SHP77 (cell line): ENCODE data around the gene COL16A1.
A peak's percentile ranks its signal among the peaks of the same experiment; 100 is the strongest.

ENCODE experiments used
- DNase-seq, 2 experiments: peaks; one replicate each; lab custom pipeline; 2025; lab: John Stamatoyannopoulos, UW

Gene COL16A1

DNA sequence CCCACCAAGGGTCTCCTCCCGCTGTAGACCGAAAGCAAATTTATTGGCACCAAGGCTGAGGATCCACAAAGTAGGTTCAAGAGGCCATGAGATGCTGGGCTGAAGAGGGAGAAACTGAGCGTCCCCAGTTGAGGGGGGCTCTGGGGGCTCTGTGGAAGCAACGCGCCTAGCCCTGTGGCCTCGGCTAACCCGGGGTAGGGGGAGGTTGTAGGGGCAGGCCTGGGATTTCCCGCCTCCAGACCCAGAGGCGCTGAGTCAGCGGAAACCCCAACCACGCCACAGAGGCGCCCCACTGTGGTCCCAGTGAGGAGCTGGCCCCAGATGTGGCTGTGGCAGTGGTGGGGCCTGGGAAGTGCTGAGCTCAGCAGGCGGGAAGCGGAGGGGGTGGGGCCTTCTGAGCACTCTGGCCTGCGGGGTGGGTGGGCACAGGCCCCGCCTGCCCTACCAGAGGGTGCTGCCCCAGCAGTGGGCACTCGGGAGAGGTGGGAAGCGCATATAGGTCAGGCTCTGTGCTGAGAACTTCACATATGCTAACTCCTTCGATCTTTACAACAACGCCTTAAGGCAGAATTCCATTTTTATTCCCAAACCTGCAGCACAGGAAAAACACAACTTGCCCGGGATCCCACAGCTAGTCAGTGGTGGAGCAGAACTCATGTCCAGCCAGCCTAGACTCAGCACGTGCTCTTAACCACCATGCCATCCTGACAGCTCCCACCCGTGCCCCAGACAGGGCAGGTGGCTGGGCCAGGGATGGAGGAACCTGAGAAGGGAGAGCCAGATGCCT, 1.5 kb upstream of the COL16A1 start:
- DNase-seq, result peak; percentile 51 to 59

DNA sequence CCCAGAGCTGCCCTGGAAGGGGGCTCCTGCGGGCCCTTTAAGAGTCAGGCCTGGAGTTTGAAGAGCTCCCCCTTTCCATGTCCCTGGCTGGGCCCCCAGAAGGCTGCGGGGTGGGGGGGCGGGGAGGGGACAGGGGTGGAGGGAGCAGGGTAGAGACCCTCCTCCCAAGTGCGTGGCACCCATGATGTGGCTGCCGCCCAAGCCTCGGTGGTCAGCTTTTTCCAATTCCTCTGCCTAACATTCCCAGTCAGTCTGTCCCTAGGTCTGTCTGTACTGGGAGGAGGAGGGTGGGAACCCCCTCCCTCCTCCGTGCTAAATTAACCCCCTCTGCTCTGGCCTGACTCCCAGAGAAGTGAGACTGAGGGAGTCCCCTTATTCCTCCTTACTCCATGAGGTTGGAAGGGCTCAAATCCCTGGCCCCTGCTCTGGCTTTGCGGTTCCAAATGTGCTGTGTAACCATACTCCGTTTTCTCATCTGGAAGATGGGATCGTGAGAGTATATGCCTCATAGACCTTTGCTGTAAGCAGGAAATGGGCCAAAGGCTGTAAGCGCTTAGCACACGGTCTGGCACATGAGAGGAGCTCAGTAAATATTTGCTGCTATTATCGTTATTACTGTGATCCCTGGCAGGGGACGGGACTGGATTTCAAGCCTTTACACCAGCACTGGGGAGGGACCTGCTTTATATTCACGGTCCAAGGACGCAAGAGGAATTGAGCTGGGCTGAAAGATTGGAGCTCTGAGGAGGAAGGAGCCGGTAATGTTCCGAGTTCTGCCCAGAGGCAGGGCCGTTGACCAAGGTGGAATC, 658 bp upstream of the COL16A1 start:
- peak; percentile 51 to 52 for DNase-seq

DNA sequence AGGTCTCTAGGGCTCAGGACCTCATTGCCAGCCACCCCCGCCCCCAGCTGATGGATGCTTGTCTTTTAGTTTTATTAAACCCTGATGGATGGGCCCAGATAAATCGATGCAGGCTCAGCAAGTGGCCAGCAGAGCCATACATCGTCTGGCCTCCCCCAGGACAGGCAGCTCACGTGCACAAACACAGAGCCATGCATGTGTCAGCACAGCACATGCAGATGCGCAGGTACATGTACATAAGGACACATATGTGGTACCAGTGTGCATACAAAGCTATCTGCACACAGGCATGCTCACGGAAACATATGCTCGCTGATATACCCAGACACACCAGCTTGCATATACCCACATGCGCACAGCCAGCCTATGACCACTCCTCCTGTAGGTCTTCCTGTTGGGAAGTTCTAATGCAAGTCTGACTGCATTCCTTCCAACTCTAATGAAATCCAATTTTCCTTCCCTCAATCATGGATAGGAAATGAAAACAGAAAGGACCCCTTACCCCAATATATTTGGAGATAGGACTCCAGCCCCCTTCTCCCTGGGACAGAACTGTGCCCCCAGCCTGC, 897 bp downstream of the COL16A1 start:
- no peak for DNase-seq

DNA sequence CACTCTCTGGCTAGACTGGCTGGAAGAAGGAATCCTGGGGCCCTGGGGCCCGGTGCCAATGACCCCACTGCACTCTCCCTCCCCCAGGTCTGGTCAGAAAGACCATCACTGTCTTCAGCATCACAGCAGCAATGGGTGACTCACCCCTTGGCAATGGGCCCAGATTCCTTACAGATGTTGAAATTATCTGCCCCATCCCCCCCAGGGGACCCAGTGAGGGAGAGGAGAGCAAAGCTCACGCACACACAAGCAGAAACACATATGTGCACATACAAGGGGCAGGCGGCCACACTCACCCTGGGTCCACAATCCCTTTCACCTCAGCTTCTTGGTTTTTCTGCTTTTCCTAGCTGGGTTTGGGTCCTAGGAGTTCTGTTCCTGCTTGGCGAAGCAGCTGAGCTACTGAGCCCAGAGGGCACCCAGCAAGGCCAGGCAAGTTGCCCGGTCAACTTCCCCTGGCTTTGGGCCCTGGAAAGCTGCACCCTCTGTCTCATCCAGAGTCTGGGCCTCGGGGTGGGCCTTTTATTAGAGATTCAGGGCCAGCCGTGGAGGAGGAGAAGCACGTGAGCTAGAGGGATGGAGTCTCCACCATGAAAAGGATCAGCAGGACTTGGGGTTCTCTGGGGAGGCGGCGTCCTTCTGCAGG, 2.6 kb downstream of the COL16A1 start:
- DNase-seq, result peak; percentile 77 to 80

DNA sequence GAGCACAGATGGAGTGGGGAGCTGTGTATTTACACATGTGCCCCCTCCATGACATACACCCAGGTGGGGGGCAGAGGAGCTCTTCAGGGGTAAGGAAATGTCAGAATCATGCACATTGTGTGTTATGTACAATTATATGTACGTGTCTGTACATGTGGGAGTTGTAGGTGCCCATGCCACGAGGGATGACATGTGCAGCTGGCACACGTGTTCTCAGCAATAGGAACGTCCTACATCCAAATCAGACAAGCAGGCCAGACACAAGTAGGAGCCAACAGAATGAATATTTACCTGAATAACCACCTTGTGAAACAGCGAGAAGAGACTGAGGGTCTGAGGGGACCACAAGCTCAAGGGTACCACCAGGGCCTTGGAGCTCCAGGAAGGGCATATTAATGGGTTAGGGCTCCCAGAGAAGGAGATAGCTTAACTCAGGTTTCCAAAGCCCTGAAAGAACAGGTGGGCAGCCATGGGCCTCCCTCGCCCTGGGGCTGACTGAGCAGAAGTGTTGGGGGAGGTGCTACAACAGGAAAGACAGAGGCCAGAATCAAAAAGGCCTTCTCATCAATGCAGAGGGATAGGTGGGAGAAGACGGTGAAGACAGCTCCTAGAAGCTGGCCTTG, 3.2 kb downstream of the COL16A1 start:
- DNase-seq, result peak; percentile 66 to 71

DNA sequence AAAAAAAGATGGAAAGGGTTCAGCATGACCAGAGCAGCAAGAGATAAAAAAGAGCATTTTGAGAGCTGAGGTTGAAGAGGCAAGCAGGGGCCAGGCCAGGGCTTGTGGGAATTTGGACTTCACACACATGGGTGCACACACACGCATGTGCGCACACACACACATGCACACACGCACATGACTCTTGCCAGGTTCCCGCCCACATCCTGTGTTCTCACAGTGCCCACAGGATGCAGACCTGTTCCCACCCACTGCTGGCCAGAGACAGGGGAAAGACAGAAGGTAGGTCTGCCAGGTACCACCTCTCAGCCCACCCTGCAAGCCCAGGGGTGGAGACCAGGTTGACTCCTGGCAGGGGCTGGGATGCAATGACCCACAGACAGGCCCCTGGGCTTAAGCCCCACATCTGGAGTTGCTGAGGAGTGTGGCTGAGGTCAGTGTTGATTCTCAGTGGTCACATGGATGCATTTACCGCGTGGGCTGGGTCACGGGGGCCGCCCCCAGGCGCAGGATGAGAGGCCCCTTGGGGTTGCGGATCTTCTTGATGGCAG, 4.4 kb downstream of the COL16A1 start:
- no peak for DNase-seq

DNA sequence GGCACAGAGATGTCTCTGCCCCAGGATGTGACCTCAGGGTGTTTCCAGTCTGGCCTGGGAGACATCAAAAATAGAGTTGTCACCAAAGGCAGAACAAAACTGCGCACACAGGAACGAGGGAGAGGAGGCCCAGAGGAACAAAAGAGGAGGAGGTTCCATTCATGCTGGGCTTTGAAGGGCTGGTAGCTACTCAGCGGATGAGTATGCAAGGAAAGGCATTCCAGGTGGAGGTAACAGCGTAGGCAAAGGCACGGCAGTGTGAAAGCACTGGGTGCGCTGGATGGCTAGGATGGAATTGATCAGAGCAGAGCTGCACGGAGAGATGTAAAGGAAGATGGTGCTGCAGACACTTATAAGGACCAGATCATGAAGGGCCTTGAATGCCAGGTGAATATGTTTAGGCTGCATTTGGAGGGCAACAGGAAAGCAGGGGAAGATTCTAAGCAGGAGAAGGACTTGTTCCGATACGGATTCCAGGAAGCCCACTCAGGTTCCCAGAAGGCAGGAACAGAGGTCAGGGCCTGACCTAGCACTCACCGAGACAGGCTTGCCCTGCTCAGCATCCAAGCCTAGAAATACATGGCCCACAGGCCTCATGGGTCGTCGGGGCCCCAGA, 6.3 kb downstream of the COL16A1 start:
- no peak for DNase-seq

DNA sequence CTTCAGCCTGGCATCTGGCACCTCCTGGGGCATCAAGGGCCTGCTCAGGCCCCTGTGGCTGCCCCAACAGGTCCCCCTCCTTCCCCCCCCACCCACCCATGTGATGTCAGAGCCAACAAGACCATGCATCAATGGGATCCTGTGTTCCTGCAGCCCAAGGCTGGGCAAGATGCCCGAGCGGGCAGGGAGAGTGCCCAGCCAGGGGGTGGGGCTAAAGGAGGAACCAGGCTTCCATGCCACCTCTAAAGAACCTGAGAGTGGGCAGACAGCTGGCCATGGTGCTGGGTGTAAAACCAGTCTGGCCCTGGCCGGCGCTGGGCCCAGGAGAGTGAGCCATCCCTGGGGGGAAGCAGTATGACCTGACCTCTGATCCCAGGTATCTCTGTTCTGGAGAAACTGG, 7.6 kb downstream of the COL16A1 start:
- DNase-seq, result no peak

DNA sequence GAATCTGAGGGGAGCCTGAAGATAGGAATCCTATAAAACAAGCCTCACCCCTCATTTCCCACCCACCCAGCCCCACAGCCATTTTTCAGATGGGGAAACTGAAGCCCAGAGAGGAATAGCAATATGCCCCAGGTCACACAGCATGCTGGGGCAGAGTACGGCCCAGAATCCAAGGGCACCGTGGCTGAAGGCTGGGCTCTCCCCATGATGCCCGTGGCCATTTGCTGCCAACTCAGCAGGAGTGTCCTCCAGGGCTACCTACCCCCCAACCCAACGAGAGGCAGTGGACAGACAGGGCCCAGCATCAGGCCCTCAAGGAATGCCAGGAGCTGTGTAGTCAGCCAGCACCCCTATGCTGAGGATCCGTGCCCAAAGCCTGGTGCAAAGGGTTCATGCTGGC, 8.5 kb downstream of the COL16A1 start:
- no peak for DNase-seq

DNA sequence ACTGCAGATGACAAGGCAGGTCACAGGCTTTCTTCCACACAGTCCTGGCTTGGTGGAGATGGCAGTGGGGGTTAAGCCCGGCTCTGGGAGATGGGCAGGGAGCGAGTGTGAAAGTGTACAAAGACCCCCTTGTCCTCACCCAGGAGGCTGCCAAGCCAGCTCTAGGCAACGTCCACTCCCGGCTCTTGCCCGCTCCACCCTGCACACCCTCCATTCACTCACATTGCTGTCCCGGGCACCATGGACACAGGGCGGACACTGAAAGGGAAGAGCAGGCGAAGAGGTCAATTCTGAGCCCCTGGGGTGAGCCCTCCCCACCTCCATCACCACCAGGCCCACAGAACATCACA, 8.9 kb downstream of the COL16A1 start:
- no peak for DNase-seq

DNA sequence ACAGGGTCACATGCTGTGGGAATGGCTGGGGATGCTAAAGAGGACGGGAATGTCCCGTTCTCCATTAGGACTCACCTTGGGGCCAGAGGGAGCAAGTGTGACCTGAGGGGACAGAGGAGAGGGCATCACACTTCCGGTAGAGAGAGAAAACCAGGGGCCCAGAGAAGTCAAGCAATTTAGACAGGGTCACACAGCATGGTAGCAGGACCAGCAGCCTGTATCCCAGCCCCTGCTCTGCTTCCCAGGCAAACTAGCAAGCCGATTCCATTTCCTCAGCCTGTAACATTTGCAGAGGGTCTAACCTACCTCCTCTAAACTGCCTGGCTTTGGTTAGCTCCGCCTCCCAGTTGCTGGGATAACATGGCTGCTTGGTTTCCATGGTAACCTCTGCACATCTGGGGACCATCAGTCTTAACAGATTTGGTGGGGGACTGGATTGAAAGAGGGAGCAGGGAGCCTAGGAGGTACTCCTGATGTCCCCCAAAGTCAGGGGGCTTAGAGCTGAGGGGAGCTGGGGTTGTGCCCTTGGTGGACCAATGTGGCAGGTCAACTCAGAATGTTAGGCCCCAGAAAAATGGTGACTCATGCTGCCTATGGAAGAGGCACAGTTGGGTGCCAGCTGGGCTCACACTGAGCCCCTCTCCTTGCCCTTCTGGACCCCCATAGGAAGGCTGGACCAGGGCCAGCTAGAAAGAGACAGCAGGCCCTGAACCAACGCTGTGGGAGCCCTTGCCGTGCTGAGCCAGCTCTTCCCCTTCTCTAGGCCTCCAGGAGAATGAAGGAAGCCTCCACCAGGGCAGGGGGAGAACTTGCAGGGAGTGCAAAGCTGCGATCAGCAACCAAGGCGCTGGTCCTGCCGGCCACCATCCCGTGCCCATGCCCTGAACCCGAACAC, 9.5 kb downstream of the COL16A1 start:
- DNase-seq, result no peak

DNA sequence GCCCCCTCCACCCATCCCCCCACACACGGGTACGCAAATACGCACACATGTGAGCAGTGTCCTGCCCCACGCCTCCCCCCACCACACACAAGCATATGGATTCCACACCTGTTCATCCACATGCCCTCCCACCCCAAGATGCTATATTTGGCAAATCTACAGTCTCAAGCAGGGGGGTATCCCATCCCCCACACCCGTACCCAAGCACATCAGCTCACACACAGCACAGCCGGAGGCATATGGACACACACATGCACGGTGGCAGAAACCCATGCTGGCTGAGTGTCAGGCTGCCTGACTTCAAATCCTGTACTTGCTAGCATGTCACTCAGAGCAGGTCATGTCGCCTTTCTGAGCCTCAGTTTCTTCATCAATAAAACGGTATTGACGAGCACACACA, 10.6 kb downstream of the COL16A1 start:
- DNase-seq, result no peak

DNA sequence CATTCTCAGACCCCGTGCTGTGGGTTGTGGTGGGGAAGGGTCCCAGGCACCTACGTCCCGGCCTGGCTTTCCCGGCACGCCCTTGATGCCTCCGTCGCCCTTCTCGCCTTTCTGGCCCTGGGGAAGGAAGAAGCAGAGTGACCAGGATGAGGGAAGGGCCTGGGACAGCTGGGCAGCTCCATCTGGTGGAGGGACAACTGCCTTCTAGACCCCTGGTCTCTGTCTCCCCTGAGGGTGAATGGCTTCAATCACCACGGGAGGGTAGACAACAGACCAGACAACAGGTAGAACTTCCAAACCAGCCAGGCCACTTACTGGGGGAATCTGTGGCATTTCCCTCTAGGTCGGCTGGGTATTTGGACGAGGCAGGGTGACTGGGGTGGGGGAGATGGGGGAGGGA, 11.9 kb downstream of the COL16A1 start:
- no peak for DNase-seq

DNA sequence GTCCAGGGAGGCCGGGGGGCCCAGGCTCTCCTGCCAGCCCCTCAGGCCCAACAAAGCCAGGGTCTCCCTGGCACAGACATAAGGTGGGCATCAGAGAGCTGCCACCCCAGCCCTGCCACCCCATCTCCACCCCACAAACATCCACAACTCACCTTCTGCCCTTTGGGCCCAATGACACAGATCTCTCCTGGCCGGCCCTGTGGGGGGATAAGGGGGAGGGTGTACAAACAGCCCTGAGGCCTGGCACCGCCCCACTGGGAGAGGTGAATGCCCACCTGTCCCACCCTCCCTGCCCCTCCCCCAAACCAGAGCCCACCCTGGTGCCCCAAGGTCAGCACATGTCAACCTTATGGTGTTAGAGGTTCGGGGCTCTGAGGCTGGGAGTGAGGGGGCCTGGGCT, 12.4 kb downstream of the COL16A1 start:
- no peak for DNase-seq

DNA sequence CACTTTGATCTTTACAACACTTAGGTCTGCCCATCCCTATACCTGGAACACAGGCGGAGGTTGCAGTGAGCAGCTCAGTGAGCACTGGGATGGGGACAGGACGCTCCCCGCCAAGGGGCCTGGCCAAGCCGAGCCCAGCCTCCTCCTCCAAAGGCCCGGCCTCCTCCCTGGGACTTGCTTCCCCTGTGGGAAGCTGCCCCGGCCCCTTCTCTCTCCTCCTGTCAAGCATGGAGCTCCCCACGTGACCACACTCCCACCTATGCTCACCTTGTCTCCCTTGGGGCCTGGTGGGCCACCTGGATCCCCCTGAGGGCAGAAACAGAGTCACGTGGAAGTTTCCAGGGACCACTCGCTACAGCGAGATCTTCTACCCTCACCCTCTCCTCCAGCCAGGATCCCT, 12.9 kb downstream of the COL16A1 start:
- no peak for DNase-seq

DNA sequence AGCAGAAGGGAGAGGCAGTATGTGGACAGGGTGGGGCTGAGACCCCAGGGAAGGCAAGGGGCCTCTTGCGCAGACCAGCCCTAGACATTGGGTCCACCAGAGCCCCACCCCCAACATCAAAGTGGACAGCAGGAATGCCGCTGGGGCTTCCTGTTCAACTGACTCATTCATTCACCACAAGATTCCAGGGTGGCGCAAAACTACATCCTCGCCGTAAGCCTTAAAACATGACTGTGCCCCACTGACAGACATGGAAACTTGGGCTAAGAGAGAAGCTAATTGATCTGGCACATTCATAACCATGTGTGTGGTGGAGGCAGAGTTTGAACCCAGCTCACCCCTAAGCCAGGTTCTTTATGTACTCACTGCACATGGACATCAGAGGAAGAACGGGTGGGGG, 14.0 kb downstream of the COL16A1 start:
- no peak for DNase-seq

DNA sequence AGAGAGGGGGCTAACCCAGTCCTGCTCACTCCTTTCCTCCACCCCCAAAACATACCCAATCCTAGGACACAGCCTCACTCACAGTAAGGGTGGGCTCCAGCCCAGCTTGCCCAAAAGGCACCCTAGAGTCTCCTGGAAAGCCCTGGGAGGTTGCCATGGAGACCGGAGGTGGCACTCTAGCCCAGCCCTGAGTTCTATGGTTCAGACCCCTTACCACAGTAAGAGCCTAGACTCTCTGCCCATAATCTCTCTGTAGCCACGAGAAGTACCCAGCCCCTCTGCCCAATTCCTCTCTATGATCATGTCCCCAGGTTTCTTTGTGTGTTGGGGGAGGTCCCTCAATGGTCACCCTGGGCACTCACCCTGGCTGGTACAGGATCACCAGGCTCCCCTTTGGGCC, 14.4 kb downstream of the COL16A1 start:
- DNase-seq, result no peak

DNA sequence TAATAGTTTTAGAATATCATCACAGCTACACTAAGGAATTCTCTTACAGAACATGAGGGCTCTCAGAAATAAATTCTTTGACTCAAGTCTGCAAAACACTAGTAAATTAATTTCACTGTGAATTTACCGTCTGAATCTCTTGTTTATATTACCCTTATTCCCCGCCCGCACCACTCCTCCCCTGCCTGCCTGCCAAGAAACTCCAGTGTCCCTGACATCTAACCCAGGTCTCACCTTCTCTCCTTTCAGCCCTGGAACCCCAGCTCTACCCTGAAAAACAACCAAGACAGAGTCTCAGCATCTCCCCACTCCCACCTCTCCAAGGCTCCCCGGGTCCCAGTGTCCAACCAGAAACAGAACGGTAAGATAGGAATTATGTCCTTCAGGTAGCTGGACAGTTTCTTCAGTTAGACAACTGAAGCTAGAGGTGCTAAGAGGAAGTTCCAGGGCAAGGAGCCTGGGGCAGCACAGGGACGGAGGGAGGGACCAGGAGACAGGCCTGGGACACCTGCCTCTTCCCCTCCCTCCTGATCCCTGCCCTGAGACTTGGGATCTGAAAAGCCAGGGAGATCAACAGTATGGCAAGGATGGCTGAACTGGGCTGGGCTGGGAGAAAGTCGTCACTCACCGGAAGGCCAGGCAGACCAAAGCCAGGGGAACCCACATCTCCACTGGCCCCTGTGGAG, 15.4 kb downstream of the COL16A1 start:
- no peak for DNase-seq

DNA sequence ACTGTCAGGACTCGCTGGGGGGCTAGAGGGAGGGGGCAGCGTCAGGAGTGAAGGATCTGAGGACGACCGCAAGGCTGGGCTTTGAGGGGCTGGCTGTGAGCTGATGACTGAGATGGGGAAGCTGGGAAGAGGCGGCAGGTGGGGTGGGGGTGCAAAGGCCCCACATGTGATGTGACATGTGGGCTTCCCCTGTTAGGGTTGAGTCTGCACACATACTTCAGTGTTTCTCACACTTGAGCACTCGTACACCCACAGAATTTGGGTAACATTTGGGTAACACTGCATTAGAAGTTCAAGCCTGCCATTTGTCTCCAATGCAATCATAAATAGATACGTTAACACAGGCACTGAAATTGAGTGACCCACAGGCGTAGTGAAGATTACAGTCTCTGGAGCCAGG, 16.2 kb downstream of the COL16A1 start:
- no peak for DNase-seq

DNA sequence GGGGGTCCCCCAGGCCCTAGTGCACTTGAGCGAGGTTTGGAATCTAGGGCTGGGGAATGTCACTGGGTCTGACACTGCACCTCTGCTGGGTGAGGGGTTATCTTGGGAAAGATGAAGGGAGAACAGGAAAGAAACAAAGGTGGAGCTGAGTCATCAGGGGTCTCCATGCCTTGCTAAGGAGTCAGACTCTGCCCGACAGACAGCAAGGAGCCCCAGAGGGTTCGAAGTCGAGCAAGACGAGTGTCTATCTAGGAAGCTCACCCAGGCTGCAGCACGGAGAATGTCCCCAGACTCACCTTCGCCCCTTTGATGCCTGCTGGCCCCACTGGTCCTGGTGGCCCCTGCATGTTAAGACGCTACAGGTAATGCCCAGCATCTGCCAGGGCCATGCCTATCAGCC, 18.0 kb downstream of the COL16A1 start:
- no peak for DNase-seq
